Endothelial cell of umbilical vein (primary cell): ENCODE measurements around the gene PTPN2. TPM values are rescaled to one million over a fixed set of nuclear protein-coding genes. Genes with fewer than 3 reads are reported as not detected.

ENCODE experiments used
- BruUV-seq: library from RNA; stranded (reverse); fragments of 400-500 nt; replicated peaks from 2 replicates; lab custom pipeline; 2021; lab: Mats Ljungman, UMichigan
- CTCF ChIA-PET: fragments of 300-600, 350-600 bp; sonication (Branson Sonifier 250); formaldehyde crosslinking; loops from one replicate; lab custom pipeline; 2021; ENCODE audit warnings: antibody characterized with exemption, inconsistent platforms; lab: Charles Lee
- POLR2A ChIA-PET: fragments of 300-600, 350-600 bp; sonication (Branson Sonifier 250); formaldehyde crosslinking; loops from one replicate; lab custom pipeline; 2021; ENCODE audit warnings: antibody characterized with exemption, inconsistent platforms; lab: Charles Lee
- DNase-seq: peaks from one replicate; pipeline ENCODE4 v3.0.0-alpha.2; 2011; ENCODE audit warnings: low read depth, low spot score
- FAIRE-seq: peaks from 2 replicates; lab custom pipeline; 2011; peaks lifted over from hg19 to GRCh38; lab: Jason Lieb, UNC
- H2AFZ ChIP-seq: 2 replicates; pipeline ENCODE4 v1.6.0; 2012; ENCODE audit warnings: low read depth, low read length, control low read depth, inconsistent platforms
- H3K27ac ChIP-seq: 2 replicates; pipeline ENCODE4 v1.5.1; 2011; ENCODE audit warnings: low read depth, mild to moderate bottlenecking, control low read depth, low read length, moderate library complexity; ENCODE audit not compliant: insufficient read depth
- H3K27me3 ChIP-seq, 2 experiments: 2 replicates each; pipeline versions ENCODE4 v1.6.0 to v1.6.1; 2011; ENCODE audit warnings: low read length in 2 of 2, mixed read lengths in 1 of 2; ENCODE audit not compliant: control insufficient read depth in 2 of 2, insufficient read depth in 2 of 2
- H3K36me3 ChIP-seq, 2 experiments: 2 replicates in 1 of 2; 3 replicates in 1 of 2; pipeline ENCODE4 v1.5.1; 2011; ENCODE audit warnings: low read length in 2 of 2, mild to moderate bottlenecking in 1 of 2, moderate library complexity in 1 of 2; ENCODE audit not compliant: control insufficient read depth in 2 of 2, insufficient read depth in 2 of 2; ENCODE audit errors: extremely low read depth in 1 of 2
- H3K4me1 ChIP-seq: 3 replicates; pipeline ENCODE4 v1.5.1; 2011; ENCODE audit warnings: mild to moderate bottlenecking, low read length; ENCODE audit not compliant: control insufficient read depth, insufficient read depth; ENCODE audit errors: extremely low read depth
- H3K4me2 ChIP-seq: 2 replicates; pipeline ENCODE4 v1.6.1; 2011; ENCODE audit warnings: low read length, control low read depth, mixed read lengths; ENCODE audit not compliant: insufficient read depth
- H3K4me3 ChIP-seq, 3 experiments: fragments of 200-600 bp in 1 of 3; sonication (generic), shearing (Covaris generic) in 1 of 3; replicated peaks in 1 of 3; 2 replicates each; pipeline ENCODE4 v1.5.1; 2011 to 2016; ENCODE audit warnings: control low read depth in 3 of 3, low read length in 3 of 3, mild to moderate bottlenecking in 2 of 3, inconsistent platforms in 1 of 3, low read depth in 1 of 3, moderate library complexity in 1 of 3; ENCODE audit not compliant: insufficient read depth in 1 of 3
- H3K79me2 ChIP-seq: 2 replicates; pipeline ENCODE4 v1.6.0; 2012; ENCODE audit warnings: low read length, inconsistent platforms; ENCODE audit not compliant: control insufficient read depth, insufficient read depth
- H3K9ac ChIP-seq: replicated peaks from 2 replicates; pipeline ENCODE3; 2011; ENCODE audit warnings: low read length, control low read depth; ENCODE audit not compliant: insufficient read depth; ENCODE audit errors: extremely low read depth
- H3K9me1 ChIP-seq: replicated peaks from 3 replicates; pipeline ENCODE4 v1.6.0; 2011; ENCODE audit warnings: mild to moderate bottlenecking, low read length; ENCODE audit not compliant: control insufficient read depth, insufficient read depth; ENCODE audit errors: extremely low read depth
- H3K9me3 ChIP-seq: replicated peaks from 2 replicates; pipeline ENCODE4 v1.5.1; 2012; ENCODE audit warnings: low read length, inconsistent platforms; ENCODE audit not compliant: control insufficient read depth, insufficient read depth
- H4K20me1 ChIP-seq: replicated peaks from 2 replicates; pipeline ENCODE3; 2011; ENCODE audit warnings: mild to moderate bottlenecking, low read length; ENCODE audit not compliant: control insufficient read depth, insufficient read depth; ENCODE audit errors: extremely low read depth
- CTCF ChIP-seq, 2 donors: IDR thresholded peaks; 1 replicate in 1 of 2; 2 replicates in 1 of 2; pipeline ENCODE4 v1.5.1; 2011; ENCODE audit warnings: low read length in 2 of 2, mild to moderate bottlenecking in 2 of 2, moderate library complexity in 2 of 2, control low read depth in 1 of 2, inconsistent platforms in 1 of 2, low read depth in 1 of 2; ENCODE audit not compliant: insufficient read depth in 1 of 2; ENCODE audit errors: extremely low read depth in 1 of 2
- EZH2 ChIP-seq: IDR thresholded peaks from 2 replicates; pipeline ENCODE4 v1.6.1; 2012; ENCODE audit warnings: borderline replicate concordance, low read depth, mild to moderate bottlenecking, moderate library complexity, low read length, inconsistent platforms; ENCODE audit not compliant: severe bottlenecking
- FOS ChIP-seq: IDR thresholded peaks from 2 replicates; pipeline ENCODE4 v1.6.1; 2011; ENCODE audit warnings: mild to moderate bottlenecking, low read length, moderate library complexity, borderline replicate concordance; ENCODE audit not compliant: insufficient read depth
- GATA2 ChIP-seq: IDR thresholded peaks from 2 replicates; pipeline ENCODE4 v1.7.0; 2011; ENCODE audit warnings: low read depth, mild to moderate bottlenecking, moderate library complexity, mixed read lengths, low read length; ENCODE audit not compliant: insufficient read length, insufficient read depth
- JUN ChIP-seq: IDR thresholded peaks from 2 replicates; pipeline ENCODE4 v1.6.1; 2011; ENCODE audit warnings: borderline replicate concordance, low read depth; ENCODE audit not compliant: insufficient read length, insufficient read depth
- MAX ChIP-seq: IDR thresholded peaks from 2 replicates; pipeline ENCODE4 v1.6.1; 2011; ENCODE audit not compliant: insufficient read depth, insufficient read length
- MYC ChIP-seq: IDR thresholded peaks from one replicate; pipeline ENCODE4 v1.6.1; 2011; ENCODE audit warnings: mild to moderate bottlenecking, low read depth, low read length
- POLR2A ChIP-seq: IDR thresholded peaks from 2 replicates; pipeline ENCODE4 v1.6.1; 2012; ENCODE audit warnings: low read depth, mild to moderate bottlenecking, control low read depth, low read length
- POLR2AphosphoS5 ChIP-seq: IDR thresholded peaks from 2 replicates; pipeline ENCODE4 v1.6.1; 2012; ENCODE audit warnings: low read depth, mild to moderate bottlenecking, control low read depth, low read length, moderate library complexity; ENCODE audit not compliant: insufficient read depth
- dilution Hi-C: fragments of 300-500 bp; cut with MboI; formaldehyde crosslinking; loops from one replicate; pipeline ENCODE4 v1.15.0; 2019; ENCODE audit warnings: low sequenced_read_pairs; ENCODE audit not compliant: extremely low pct_ligation_motif_present
- intact Hi-C: fragments of 100-400 bp; cut with micrococcal nuclease; formaldehyde crosslinking; loops from one replicate; pipeline ENCODE4 v1.10.0; 2022
- polyA plus RNA-seq, 4 experiments: library from polyadenylated mRNA; depleted of rRNA in 3 of 4; stranded (reverse) in 3 of 4; unstranded in 1 of 4; fragments of >200 nt; gene quantifications; 2 replicates each; pipeline versions ENCODE4 v1.2.1 to v1.2.3, GENCODE V29; 2011 to 2012; ENCODE audit warnings: missing spikeins in 1 of 4
- total RNA-seq: library from RNA; stranded (reverse); gene quantifications from 2 replicates; pipeline ENCODE4 v1.2.3, GENCODE V29; 2021

The PTPN2 gene
- total and polyA plus RNA-seq, 2 donors (not counting 3 experiments of a cell fraction or from before 2014, with no cell fraction given) = 8.2 to 20.9 TPM

- H3K4me2 ChIP-seq = no peak overlapping the region
- DNase-seq (no peak), FAIRE-seq (no peak)
- H4K20me1 ChIP-seq = no peaks in the 10 kb centered on the region
- H3K4me3 ChIP-seq = no peak overlapping the region
- no peak overlapping the region for H2AFZ ChIP-seq
- H3K9ac ChIP-seq = no peak overlapping the region
- ChIA-PET CTCF (no interaction called here), POLR2A (no interaction called here)
- BruUV-seq = no TSS peak
- no peaks in the 10 kb centered on the region for H3K27me3 ChIP-seq
- intact Hi-C loops (no loop called here), dilution Hi-C loops (no loop called here)
- no peaks in the 10 kb centered on the region for H3K4me1 ChIP-seq
- TF ChIP-seq MAX = no peak
- H3K79me2 ChIP-seq = no peaks in the 10 kb centered on the region
- H3K9me1 ChIP-seq = no peaks in the 10 kb centered on the region
- H3K36me3 ChIP-seq = no peaks in the 10 kb centered on the region
- H3K27ac ChIP-seq = no peak overlapping the region
- H3K9me3 ChIP-seq = no peaks in the 10 kb centered on the region
Measured at GRCh38 chr18:12819841-12820240, 64.2 kb downstream of the PTPN2 start.

- Histone ChIP-seq H3K4me2 (no peak overlapping the region), H4K20me1 (no peaks in the 10 kb centered on the region), H3K9me1 (no peaks in the 10 kb centered on the region), H3K27ac (no peak overlapping the region), H2AFZ (no peak overlapping the region), H3K79me2 (no peaks in the 10 kb centered on the region), H3K4me1 (no peaks in the 10 kb centered on the region), H3K36me3 (no peaks in the 10 kb centered on the region), H3K4me3 (no peak overlapping the region), H3K9ac (no peak overlapping the region), H3K9me3 (no peaks in the 10 kb centered on the region), H3K27me3 (no peaks in the 10 kb centered on the region)
- dilution Hi-C loops = no loop called here
- ChIA-PET POLR2A (no interaction called here), CTCF (no interaction called here)
- DNase-seq = no peak
- intact Hi-C loops = no loop called here
- no TSS peak for BruUV-seq
- TF ChIP-seq GATA2 (no peak), FOS (no peak), POLR2AphosphoS5 (no peak), CTCF (IDR thresholded peaks at IDR 0.05; ENCODE audit: extremely low read depth in 1 of 2, insufficient read depth in 1 of 2, low read depth in 1 of 2, low read length in 2 of 2) (no peak), MYC (no peak), EZH2 (no peak), JUN (no peak), POLR2A (no peak), MAX (no peak)
- FAIRE-seq = no peak
Measured at GRCh38 chr18:12819322-12819721, 64.7 kb downstream of the PTPN2 start.
